ENCODE results near the gene UBXN10.

UBXN10 gene

DNA sequence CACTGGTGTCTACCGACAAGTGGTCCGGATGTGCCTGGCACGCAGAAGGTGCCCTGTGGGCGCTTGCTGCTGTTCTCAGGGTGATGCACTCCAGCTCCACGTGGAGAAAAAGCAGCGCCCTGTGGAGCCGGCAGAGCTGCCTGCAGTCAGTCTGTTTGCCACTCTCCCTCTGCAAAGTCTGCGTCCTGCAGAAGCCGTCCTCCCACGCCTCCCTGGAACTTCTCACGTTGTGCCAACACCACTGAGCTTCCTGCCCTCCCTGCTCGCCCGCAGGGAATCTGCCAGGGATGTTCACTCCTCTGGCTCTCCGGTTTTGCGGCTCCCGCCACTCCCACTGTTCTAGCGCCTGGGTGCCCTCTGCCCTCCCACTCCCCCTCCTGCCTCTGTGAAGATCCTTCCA lies 19.8 kb upstream of the UBXN10 start:
- DNase-seq (ENCODE audit: low spot score), result no peak

DNA sequence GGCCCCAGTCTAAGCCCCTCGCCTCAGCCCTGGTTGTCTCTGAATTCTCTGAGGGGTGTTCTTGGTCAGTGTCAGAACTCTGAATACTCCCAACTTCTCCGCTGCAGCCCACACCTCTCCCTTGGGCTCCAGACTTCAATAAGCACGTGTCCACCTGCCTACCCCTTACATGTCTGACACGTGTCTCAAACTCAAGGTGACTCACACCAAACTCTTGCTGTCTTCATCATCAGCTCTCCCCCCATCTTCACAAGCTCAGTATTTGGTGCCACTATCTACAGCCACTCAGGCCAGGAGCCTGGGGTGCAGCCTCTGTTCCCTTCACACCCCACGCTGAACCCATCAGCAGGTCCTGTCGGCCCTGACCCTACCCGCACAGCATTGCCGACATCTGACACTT lies 18.8 kb upstream of the UBXN10 start:
- TF ChIP-seq, protein P1, sequence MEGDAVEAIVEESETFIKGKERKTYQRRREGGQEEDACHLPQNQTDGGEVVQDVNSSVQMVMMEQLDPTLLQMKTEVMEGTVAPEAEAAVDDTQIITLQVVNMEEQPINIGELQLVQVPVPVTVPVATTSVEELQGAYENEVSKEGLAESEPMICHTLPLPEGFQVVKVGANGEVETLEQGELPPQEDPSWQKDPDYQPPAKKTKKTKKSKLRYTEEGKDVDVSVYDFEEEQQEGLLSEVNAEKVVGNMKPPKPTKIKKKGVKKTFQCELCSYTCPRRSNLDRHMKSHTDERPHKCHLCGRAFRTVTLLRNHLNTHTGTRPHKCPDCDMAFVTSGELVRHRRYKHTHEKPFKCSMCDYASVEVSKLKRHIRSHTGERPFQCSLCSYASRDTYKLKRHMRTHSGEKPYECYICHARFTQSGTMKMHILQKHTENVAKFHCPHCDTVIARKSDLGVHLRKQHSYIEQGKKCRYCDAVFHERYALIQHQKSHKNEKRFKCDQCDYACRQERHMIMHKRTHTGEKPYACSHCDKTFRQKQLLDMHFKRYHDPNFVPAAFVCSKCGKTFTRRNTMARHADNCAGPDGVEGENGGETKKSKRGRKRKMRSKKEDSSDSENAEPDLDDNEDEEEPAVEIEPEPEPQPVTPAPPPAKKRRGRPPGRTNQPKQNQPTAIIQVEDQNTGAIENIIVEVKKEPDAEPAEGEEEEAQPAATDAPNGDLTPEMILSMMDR (IDR thresholded peaks at IDR 0.05; ENCODE audit: extremely low read depth, missing control alignments), result no peak
- DNase-seq (ENCODE audit: low spot score), result no peak

More for the DNA sequence above, 19.8 kb upstream of the UBXN10 start:
- TF ChIP-seq, protein P1 (IDR thresholded peaks at IDR 0.05; ENCODE audit: extremely low read depth, missing control alignments), result no peak

DNA sequence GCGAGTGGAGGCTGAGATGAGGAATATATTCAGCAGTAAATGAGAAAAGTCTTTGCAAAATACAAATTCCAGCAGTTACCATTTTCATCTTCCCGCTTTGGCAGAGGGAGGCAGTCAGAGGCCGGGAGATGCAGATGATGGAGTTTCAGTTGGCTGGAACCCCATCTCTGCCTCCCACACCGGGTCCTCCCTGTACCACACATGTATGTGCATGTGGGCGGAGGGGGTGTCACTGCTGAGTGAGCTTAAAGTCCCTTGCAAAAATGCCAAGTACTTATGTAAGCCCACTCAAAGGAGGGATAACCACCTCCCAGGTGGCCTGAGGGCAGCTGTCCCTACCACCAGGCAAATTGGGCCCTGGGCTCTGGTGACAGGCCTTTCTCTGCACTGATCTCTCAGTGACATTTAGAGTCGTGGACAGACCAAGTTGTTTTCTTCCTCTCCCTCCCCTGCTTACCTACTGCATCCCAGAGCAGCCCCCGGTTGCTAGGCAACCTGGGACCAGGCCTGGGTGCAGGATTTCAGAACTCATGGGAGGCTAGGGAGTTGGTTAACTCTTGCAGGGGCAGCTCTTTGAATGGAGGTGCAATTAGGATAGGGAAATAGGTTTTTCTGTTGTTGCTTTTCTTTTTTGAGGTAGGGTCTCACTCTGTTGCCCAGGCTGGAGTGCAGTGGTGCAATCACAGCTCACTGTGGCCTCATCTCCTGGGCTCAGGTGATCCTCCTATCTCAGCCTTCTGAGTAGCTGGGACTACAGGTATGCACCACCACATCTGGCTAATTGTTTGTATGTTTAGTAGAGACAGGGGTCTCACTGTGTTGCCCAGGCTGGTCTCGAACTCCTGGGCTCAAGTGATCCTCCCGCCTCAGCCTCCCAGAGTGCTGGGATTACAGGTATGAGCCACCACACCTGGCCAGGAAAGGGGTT lies 17.1 kb upstream of the UBXN10 start:
- no peak for DNase-seq (ENCODE audit: low spot score)
- TF ChIP-seq, protein P1 (IDR thresholded peaks at IDR 0.05; ENCODE audit: extremely low read depth, missing control alignments), result no peak

DNA sequence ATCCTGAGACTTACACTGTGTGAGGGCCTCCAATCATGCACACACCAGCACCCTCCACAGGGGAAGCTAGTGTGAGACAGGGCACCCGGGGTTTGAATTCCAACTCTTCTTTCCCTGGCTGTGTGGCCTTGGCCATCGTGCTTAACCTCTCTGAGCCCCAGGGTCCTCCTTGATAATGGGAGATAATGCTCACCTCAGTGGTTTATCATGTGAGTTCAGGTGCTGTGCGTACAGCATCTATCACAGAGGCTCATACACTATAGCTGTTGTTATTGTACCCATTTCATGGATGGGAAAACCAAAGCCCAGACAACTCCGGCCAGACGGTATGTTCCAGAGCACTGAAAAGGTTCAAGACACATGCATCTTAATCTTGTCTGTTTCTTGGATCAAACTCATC lies 16.0 kb upstream of the UBXN10 start:
- no peak for DNase-seq (ENCODE audit: low spot score)
- TF ChIP-seq, protein P1 (IDR thresholded peaks at IDR 0.05; ENCODE audit: extremely low read depth, missing control alignments), result no peak

DNA sequence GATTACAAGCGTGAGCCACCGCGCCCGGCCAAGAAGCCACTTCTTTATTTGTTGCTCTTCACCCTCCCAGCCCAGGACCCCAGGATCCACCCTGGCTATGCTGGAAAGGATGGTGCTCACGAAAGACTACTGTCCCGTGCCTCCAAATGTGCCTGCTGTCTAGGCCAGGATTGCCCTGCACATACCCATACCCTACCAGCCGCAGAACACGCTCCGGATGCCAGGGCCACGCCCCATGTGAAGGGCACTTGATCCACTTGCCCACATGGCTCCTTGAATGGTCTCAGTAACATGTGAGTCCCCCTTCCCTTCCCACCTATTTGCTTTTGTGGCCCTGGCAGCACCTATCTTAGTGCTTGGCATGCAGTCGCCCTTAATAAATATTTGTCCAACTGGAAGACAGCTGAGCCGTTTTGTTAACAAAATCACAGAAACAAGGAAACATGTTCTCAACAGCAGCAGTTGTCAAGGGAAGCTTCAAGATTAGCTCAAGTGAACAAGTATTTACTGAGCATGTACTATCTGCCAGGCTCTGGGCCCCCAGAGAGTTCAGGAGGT lies 13.8 kb upstream of the UBXN10 start:
- no peak for DNase-seq (ENCODE audit: low spot score)
- TF ChIP-seq, protein P1 (IDR thresholded peaks at IDR 0.05; ENCODE audit: extremely low read depth, missing control alignments), result no peak

DNA sequence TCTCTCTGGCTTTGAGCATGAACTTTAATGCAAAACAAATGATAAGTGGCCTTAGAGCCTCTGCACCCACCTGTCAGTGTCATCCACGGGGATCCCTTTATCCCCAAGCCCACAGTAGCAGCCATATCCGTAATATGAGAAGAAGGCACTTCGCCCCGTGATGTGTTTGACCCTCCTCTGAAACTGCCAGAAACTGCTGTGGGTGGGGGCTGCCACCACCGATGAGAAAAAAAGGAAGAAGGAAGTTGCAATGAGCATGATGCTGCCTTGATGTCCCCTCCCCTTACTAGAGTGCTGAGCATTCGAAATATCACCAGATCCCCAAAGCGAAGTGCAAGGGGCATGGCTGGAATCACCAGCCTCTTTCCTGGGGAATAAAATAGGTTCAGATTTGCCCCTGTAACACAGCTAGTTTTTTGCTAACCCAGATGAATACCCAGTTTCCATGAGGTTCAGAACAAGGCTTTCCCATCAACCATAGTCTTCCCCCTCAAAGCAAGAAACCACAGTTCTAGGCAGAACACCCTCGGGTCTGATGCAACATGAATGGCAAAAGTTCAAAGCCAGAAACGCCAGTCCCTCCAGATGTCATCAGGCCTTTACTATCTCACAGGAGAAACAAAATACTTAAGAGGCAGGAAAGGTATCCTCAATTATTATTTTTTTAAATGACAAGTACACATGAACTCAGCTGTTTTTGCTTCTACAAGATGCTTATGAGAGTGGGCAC lies 10.8 kb upstream of the UBXN10 start:
- TF ChIP-seq, protein P1 (IDR thresholded peaks at IDR 0.05; ENCODE audit: extremely low read depth, missing control alignments), result no peak
- no peak for DNase-seq (ENCODE audit: low spot score)

All from GM20000 (cell line).